ENCODE measurements around the gene IKZF4. TPM values are rescaled to one million over a fixed set of nuclear protein-coding genes. Genes with fewer than 3 reads are reported as not detected.

The IKZF4 gene
- total and polyA plus RNA-seq, 2 experiments from 2014 or later = 4.6 to 9.0 TPM

- Histone ChIP-seq H2AFZ (no peak overlapping the region), H3K27me3 (ENCODE audit: insufficient read depth) (no peaks in the 10 kb centered on the region), H3K4me3 (peak overlapping the region; percentile 99), H3K27ac (ENCODE audit: low read depth) (peak overlapping the region; percentile 98), H3K9me2 (ENCODE audit: insufficient read depth) (no peaks in the 10 kb centered on the region), H3K79me2 (replicated peaks; ENCODE audit: insufficient read depth) (peaks cover 21% of the 10 kb centered on the region), H4K20me1 (replicated peaks; ENCODE audit: insufficient read depth) (peaks cover 19% of the 10 kb centered on the region), H3K4me1 (ENCODE audit: insufficient read depth) (peaks cover 28% of the 10 kb centered on the region), H3F3A (replicated peaks; ENCODE audit: low read depth) (peaks cover 51% of the 10 kb centered on the region), H3K36me3 (ENCODE audit: insufficient read depth) (peaks cover 23% of the 10 kb centered on the region), H3K4me2 (peak overlapping the region; percentile 100)
- H3K36me3 Mint-ChIP-seq (ENCODE audit: low read depth) = peaks cover 40% of the 10 kb centered on the region
- no peak for ATAC-seq
- no peaks in the 10 kb centered on the region; the same call in 1 of the 3 replicates for H3K9me3 Mint-ChIP-seq
- no peak for TF ChIP-seq CREB1 (CRISPR knock-in tag; IDR thresholded peaks at IDR 0.05; ENCODE audit: low read depth)
- no peak for TF ChIP-seq ZNF462 (CRISPR knock-in tag; IDR thresholded peaks at IDR 0.05)
- no peak for TF ChIP-seq ZNF114 (CRISPR knock-in tag; IDR thresholded peaks at IDR 0.05)
- TF ChIP-seq EZH2 (IDR thresholded peaks at IDR 0.05; ENCODE audit: low read depth, unreplicated experiment) = no peak
- TF ChIP-seq STAT1 (IDR thresholded peaks at IDR 0.05; ENCODE audit: unreplicated experiment) = no peak
- no peak for TF ChIP-seq ZNF331 (CRISPR knock-in tag; IDR thresholded peaks at IDR 0.05; ENCODE audit: low read depth)
- no peak for TF ChIP-seq CTCF (conservative IDR thresholded peaks at IDR 0.05; ENCODE audit: low read depth in 2 of 2)
- TF ChIP-seq EZH2phosphoT487 (IDR thresholded peaks at IDR 0.05; ENCODE audit: unreplicated experiment) = no peak
- no peak for TF ChIP-seq JUNB (IDR thresholded peaks at IDR 0.05; ENCODE audit: unreplicated experiment)
- no peak for TF ChIP-seq POLR2AphosphoS5 (IDR thresholded peaks at IDR 0.05; ENCODE audit: low read depth)
- TF ChIP-seq ETS1 (IDR thresholded peaks at IDR 0.05) = no peak
- no peak for TF ChIP-seq REST (IDR thresholded peaks at IDR 0.05; ENCODE audit: unreplicated experiment)
- TF ChIP-seq NANOG (IDR thresholded peaks at IDR 0.05; ENCODE audit: borderline replicate concordance) = no peak
- H3K4me3 Mint-ChIP-seq = peak overlapping the region; percentile 95
- peaks cover 5% of the 10 kb centered on the region for H3K27me3 Mint-ChIP-seq (ENCODE audit: insufficient read depth, low read depth, poor library complexity)
- peaks cover 37% of the 10 kb centered on the region for H3K4me1 Mint-ChIP-seq
- no peak for DNase-seq (ENCODE audit: low spot score)
- H3K27ac Mint-ChIP-seq = peak overlapping the region; percentile 99
Measured at GRCh38 chr12:56042843-56043242, 22.0 kb downstream of the IKZF4 start.
